Measurements from ENCODE around the gene OAS3.

OAS3 gene

DNA sequence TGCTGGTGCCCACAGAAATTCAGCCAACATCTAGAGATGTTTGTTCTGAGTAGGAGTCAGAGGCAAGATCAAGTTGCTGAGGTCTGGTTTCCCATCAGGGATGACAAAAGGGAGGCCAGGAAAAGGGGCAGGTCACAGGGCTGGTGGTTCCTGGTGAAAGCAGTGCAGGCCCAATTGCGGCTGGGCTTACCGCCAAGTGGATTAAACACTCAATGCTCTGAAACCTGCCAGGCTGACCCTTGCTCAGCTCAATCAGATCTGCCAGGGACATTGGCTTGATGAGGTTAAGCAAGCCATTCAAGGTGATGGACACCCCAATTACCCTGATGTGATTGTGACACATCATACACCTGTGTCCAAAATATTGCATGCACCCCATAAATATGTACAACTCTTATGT is 37.0 kb upstream of the OAS3 start:
- H3K9ac ChIP-seq (ENCODE audit: low read depth, low read length, poor library complexity, severe bottlenecking): no peak overlapping the region
- no peaks in the 10 kb centered on the region for H3K9me2 ChIP-seq (replicated peaks; ENCODE audit: low read depth, low read length)
- H3K9me3 ChIP-seq (ENCODE audit: insufficient read depth, low read depth, low read length): no peaks in the 10 kb centered on the region
- no peaks in the 10 kb centered on the region for H4K20me1 ChIP-seq (ENCODE audit: insufficient read depth, low read length, poor library complexity, severe bottlenecking)
- H3K4me3 ChIP-seq (ENCODE audit: low read length, poor library complexity, severe bottlenecking): no peak overlapping the region
- no peaks in the 10 kb centered on the region for H3K36me3 ChIP-seq (ENCODE audit: insufficient read depth, low read length)
- no peak overlapping the region for H2AFZ ChIP-seq (ENCODE audit: low read length)
- H3K4me2 ChIP-seq (ENCODE audit: low read depth, low read length, poor library complexity, severe bottlenecking): no peak overlapping the region
- no peaks in the 10 kb centered on the region for H3K79me2 ChIP-seq (ENCODE audit: insufficient read depth, low read length)
- TF ChIP-seq, protein P1, sequence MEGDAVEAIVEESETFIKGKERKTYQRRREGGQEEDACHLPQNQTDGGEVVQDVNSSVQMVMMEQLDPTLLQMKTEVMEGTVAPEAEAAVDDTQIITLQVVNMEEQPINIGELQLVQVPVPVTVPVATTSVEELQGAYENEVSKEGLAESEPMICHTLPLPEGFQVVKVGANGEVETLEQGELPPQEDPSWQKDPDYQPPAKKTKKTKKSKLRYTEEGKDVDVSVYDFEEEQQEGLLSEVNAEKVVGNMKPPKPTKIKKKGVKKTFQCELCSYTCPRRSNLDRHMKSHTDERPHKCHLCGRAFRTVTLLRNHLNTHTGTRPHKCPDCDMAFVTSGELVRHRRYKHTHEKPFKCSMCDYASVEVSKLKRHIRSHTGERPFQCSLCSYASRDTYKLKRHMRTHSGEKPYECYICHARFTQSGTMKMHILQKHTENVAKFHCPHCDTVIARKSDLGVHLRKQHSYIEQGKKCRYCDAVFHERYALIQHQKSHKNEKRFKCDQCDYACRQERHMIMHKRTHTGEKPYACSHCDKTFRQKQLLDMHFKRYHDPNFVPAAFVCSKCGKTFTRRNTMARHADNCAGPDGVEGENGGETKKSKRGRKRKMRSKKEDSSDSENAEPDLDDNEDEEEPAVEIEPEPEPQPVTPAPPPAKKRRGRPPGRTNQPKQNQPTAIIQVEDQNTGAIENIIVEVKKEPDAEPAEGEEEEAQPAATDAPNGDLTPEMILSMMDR (conservative IDR thresholded peaks at IDR 0.05; ENCODE audit: low read length): no peak
- TF ChIP-seq EZH2phosphoT487 (IDR thresholded peaks at IDR 0.05; ENCODE audit: borderline replicate concordance): no peak
- no peaks in the 10 kb centered on the region for H3F3A ChIP-seq (ENCODE audit: low read depth)
- peaks cover 22% of the 10 kb centered on the region for H3K4me1 ChIP-seq (ENCODE audit: insufficient read depth, low read length, poor library complexity, severe bottlenecking)
- no peaks in the 10 kb centered on the region for H3K27me3 ChIP-seq (ENCODE audit: insufficient read depth, low read length, poor library complexity, severe bottlenecking)

DNA sequence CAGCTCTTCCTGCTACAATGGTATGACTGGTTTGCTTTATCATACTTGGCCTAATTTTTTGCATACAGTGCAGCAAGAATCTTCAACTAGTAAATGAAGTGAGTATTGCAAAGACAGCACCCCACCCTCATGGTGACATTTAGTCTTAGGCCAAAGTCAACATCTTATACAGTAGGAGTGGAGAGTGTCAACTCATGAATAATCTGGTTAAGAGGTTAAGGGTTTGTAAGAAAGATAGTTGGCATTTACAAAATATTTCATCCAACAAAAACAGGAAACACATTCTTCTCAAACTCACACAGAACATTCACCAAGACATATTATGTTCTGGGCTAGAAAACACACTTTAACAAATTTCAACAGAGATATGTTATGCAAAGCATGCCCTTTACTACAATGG is 33.7 kb upstream of the OAS3 start:
- H2AFZ ChIP-seq (ENCODE audit: low read length): peak overlapping the region; percentile 16; the same call in 1 of the 2 replicates
- no peaks in the 10 kb centered on the region for H3K9me3 ChIP-seq (ENCODE audit: insufficient read depth, low read depth, low read length)
- H3K9me2 ChIP-seq (replicated peaks; ENCODE audit: low read depth, low read length): no peaks in the 10 kb centered on the region
- TF ChIP-seq, protein P1 (conservative IDR thresholded peaks at IDR 0.05; ENCODE audit: low read length): no peak
- TF ChIP-seq EZH2phosphoT487 (IDR thresholded peaks at IDR 0.05; ENCODE audit: borderline replicate concordance): no peak
- H3K4me2 ChIP-seq (ENCODE audit: low read depth, low read length, poor library complexity, severe bottlenecking): no peak overlapping the region
- H3K4me3 ChIP-seq (ENCODE audit: low read length, poor library complexity, severe bottlenecking): no peak overlapping the region
- no peak overlapping the region for H3K9ac ChIP-seq (ENCODE audit: low read depth, low read length, poor library complexity, severe bottlenecking)
- H3F3A ChIP-seq (ENCODE audit: low read depth): no peaks in the 10 kb centered on the region
- no peaks in the 10 kb centered on the region for H3K79me2 ChIP-seq (ENCODE audit: insufficient read depth, low read length)
- no peaks in the 10 kb centered on the region for H3K36me3 ChIP-seq (ENCODE audit: insufficient read depth, low read length)
- H4K20me1 ChIP-seq (ENCODE audit: insufficient read depth, low read length, poor library complexity, severe bottlenecking): no peaks in the 10 kb centered on the region
- peaks cover 52% of the 10 kb centered on the region for H3K4me1 ChIP-seq (ENCODE audit: insufficient read depth, low read length, poor library complexity, severe bottlenecking)
- no peaks in the 10 kb centered on the region for H3K27me3 ChIP-seq (ENCODE audit: insufficient read depth, low read length, poor library complexity, severe bottlenecking)

DNA sequence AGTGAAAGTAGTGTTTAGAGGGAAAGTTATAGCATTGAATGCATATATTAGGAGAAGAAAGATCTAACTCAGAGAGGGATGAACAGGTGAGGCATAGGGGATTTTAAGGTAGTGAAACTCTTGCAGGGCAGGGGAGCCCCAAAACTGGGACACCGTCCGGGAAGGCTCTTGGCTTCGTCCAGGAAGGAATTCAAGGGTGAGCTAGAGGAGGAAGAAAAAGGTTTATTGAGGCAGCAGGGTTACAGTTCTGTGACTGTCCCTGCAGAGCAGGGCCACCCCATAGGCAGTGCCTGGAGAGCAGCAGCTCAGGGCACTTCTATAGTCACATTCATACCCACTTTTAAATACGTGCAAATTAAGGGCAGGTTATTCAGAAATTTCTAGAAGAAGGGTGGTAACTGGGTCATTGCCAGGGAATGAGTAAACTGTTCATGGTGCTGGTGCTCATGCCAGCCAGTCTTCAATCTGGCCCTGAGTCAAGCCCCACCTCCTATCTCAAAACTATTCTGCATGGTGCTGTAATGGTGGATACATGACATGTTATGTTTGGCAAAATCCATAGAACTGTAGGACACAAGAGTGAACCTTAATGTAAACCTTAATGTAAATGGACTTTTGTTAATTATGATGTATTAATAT is 32.7 kb upstream of the OAS3 start:
- Histone ChIP-seq H3K4me1 (ENCODE audit: insufficient read depth, low read length, poor library complexity, severe bottlenecking) (peaks cover 52% of the 10 kb centered on the region), H3F3A (ENCODE audit: low read depth) (no peaks in the 10 kb centered on the region), H3K9ac (ENCODE audit: low read depth, low read length, poor library complexity, severe bottlenecking) (no peak overlapping the region), H2AFZ (ENCODE audit: low read length) (no peak overlapping the region), H3K79me2 (ENCODE audit: insufficient read depth, low read length) (no peaks in the 10 kb centered on the region), H3K9me3 (ENCODE audit: insufficient read depth, low read depth, low read length) (no peaks in the 10 kb centered on the region), H3K4me2 (ENCODE audit: low read depth, low read length, poor library complexity, severe bottlenecking) (no peak overlapping the region), H3K9me2 (replicated peaks; ENCODE audit: low read depth, low read length) (no peaks in the 10 kb centered on the region), H3K27me3 (ENCODE audit: insufficient read depth, low read length, poor library complexity, severe bottlenecking) (no peaks in the 10 kb centered on the region), H4K20me1 (ENCODE audit: insufficient read depth, low read length, poor library complexity, severe bottlenecking) (no peaks in the 10 kb centered on the region), H3K4me3 (ENCODE audit: low read length, poor library complexity, severe bottlenecking) (no peak overlapping the region), H3K36me3 (ENCODE audit: insufficient read depth, low read length) (no peaks in the 10 kb centered on the region)
- TF ChIP-seq, protein P1 (conservative IDR thresholded peaks at IDR 0.05; ENCODE audit: low read length): no peak
- no peak for TF ChIP-seq EZH2phosphoT487 (IDR thresholded peaks at IDR 0.05; ENCODE audit: borderline replicate concordance)
